HepG2 (cell line): ENCODE results near the gene STIM1. TPM values are rescaled to one million over a fixed set of nuclear protein-coding genes. Genes with fewer than 3 reads are reported as not detected.

Experiments
- BORCS8-MEF2B ChIP-seq: sonication (generic); formaldehyde crosslinking; IDR thresholded peaks from 2 replicates; pipeline ENCODE4 v1.8.0; 2022; ENCODE audit warnings: mild to moderate bottlenecking, missing genetic modification reagents
- BRD4 ChIP-seq: sonication (generic); formaldehyde crosslinking; IDR thresholded peaks from 2 replicates; pipeline ENCODE4 v1.4.0; 2020; ENCODE audit warnings: missing genetic modification reagents
- BRF2 ChIP-seq: sonication (generic); formaldehyde crosslinking; IDR thresholded peaks from 2 replicates; pipeline ENCODE4 v1.8.1; 2022; ENCODE audit warnings: mild to moderate bottlenecking, missing genetic modification reagents
- KLF11 ChIP-seq: IDR thresholded peaks from 2 replicates; pipeline ENCODE4 v1.6.1; 2016; ENCODE audit warnings: missing compliant biosample characterization
- PCBP1 ChIP-seq: fragments of 200-400 bp; formaldehyde crosslinking; IDR thresholded peaks from 2 replicates; pipeline ENCODE4 v1.6.1; 2017; ENCODE audit warnings: mild to moderate bottlenecking, low read depth, low read length, borderline replicate concordance
- RFX5 ChIP-seq: IDR thresholded peaks from 2 replicates; pipeline ENCODE4 v1.6.1; 2011; ENCODE audit warnings: low read depth, low read length, improper control_type of control experiment
- SPEN ChIP-seq: sonication (generic); formaldehyde crosslinking; IDR thresholded peaks from 2 replicates; pipeline ENCODE4 v1.5.1; 2020; ENCODE audit warnings: low read depth, mild to moderate bottlenecking, missing genetic modification reagents
- ZFP36 ChIP-seq: fragments of 150-350 bp; IDR thresholded peaks from 2 replicates; pipeline ENCODE4 v1.6.1; 2018; ENCODE audit warnings: borderline replicate concordance, low read length, low read depth; ENCODE audit not compliant: partially characterized antibody
- ZFP90 ChIP-seq: sonication (generic); formaldehyde crosslinking; IDR thresholded peaks from 2 replicates; pipeline ENCODE4 v1.8.0; 2022; ENCODE audit warnings: missing genetic modification reagents, mild to moderate bottlenecking, inconsistent platforms, borderline replicate concordance
- ZNF407 ChIP-seq: sonication (generic); formaldehyde crosslinking; IDR thresholded peaks from one replicate; pipeline ENCODE4 v1.5.1; 2020; ENCODE audit warnings: mild to moderate bottlenecking, missing genetic modification reagents; ENCODE audit errors: not compliant biosample characterization
- ZNF570 ChIP-seq: sonication (generic); formaldehyde crosslinking; IDR thresholded peaks from 2 replicates; pipeline ENCODE4 v1.4.0; 2020; ENCODE audit warnings: mild to moderate bottlenecking, missing genetic modification reagents, borderline replicate concordance
- ZNF574 ChIP-seq: sonication (generic); formaldehyde crosslinking; IDR thresholded peaks from 2 replicates; pipeline ENCODE4 v1.4.0; 2020; ENCODE audit warnings: missing genetic modification reagents
- ZNF629 ChIP-seq: sonication (generic); formaldehyde crosslinking; conservative IDR thresholded peaks from 2 replicates; pipeline ENCODE4 v1.5.0; 2020; ENCODE audit warnings: missing genetic modification reagents
- ZNF766 ChIP-seq: sonication (generic); formaldehyde crosslinking; IDR thresholded peaks from 2 replicates; pipeline ENCODE4 v1.5.0; 2020; ENCODE audit warnings: missing genetic modification reagents, borderline replicate concordance
- ZNF773 ChIP-seq: sonication (generic); formaldehyde crosslinking; IDR thresholded peaks from 2 replicates; pipeline ENCODE4 v1.4.0; 2020; ENCODE audit warnings: missing genetic modification reagents, borderline replicate concordance
- ZNF775 ChIP-seq: sonication (generic); formaldehyde crosslinking; IDR thresholded peaks from 2 replicates; pipeline ENCODE4 v1.4.0; 2020; ENCODE audit warnings: missing genetic modification reagents, mild to moderate bottlenecking, moderate library complexity, borderline replicate concordance
- polyA plus RNA-seq, 8 experiments: library from polyadenylated mRNA; depleted of rRNA in 3 of 8; stranded (reverse) in 7 of 8; unstranded in 1 of 8; fragments of >200 nt; fragmentation: Illumina TruSeq in 4 of 8; extraction: Trizol in 4 of 8; gene quantifications; 2 replicates each; pipeline versions ENCODE4 v1.2.1 to v1.2.3, GENCODE V29; 2011 to 2016; ENCODE audit warnings: low read depth in 4 of 8, missing spikeins in 1 of 8, mixed read lengths in 1 of 8; ENCODE audit not compliant: insufficient read depth in 1 of 8
- total RNA-seq, 5 experiments: library from RNA; depleted of rRNA; stranded (reverse); fragments of >200 nt; fragmentation: Illumina TruSeq; extraction: Trizol; gene quantifications; 2 replicates each; pipeline ENCODE4 v1.2.3, GENCODE V29; 2016; ENCODE audit warnings: low read depth in 1 of 5

STIM1 gene
- total and polyA plus RNA-seq, 2 of the 13 experiments (the other 11 are each of a cell fraction or from before 2014, with no cell fraction given): 19.2 to 28.5 TPM

GRCh38 chr11:3854977-3855807 is at the start of gene STIM1 (continued):
- peak; percentile 90; the same call in 1 of the 2 replicates for TF ChIP-seq ZNF773
- peak; percentile 61 for TF ChIP-seq ZFP90
- TF ChIP-seq BRD4 (CRISPR knock-in tag): 0 out of 2 replicates have a peak, but pooled peaks have one; percentile 71
- peak; percentile 62 for TF ChIP-seq BORCS8-MEF2B (CRISPR knock-in tag)
- no peak for TF ChIP-seq ZFP36
- peak; percentile 74; the same call in 1 of the 2 replicates for TF ChIP-seq SPEN (CRISPR knock-in tag)
- peak; percentile 65 for TF ChIP-seq ZNF574 (CRISPR knock-in tag)
- no peak for TF ChIP-seq KLF11 (CRISPR knock-in tag)
- TF ChIP-seq ZNF407 (CRISPR knock-in tag): no peak
- no peak for TF ChIP-seq PCBP1
- no peak for TF ChIP-seq ZNF570 (CRISPR knock-in tag)
- no peak for TF ChIP-seq RFX5
- no peak for TF ChIP-seq BRF2 (CRISPR knock-in tag)
- TF ChIP-seq ZNF629 (CRISPR knock-in tag): peak; percentile 22; the same call in 1 of the 2 replicates
- TF ChIP-seq ZNF766 (CRISPR knock-in tag): peak; percentile 37; the same call in 1 of the 2 replicates
- TF ChIP-seq ZNF775 (CRISPR knock-in tag): no peak
